GM13977 (cell line): ENCODE results near the gene CCM2L.

Experiments
- DNase-seq: peaks from one replicate; pipeline ENCODE4 v3.0.0; 2012; ENCODE audit warnings: low spot score
- CTCF ChIP-seq: IDR thresholded peaks from 2 replicates; pipeline ENCODE4 v1.5.1; 2012; ENCODE audit warnings: mild to moderate bottlenecking, control low read depth; ENCODE audit not compliant: insufficient read depth; ENCODE audit errors: extremely low read depth, missing control alignments
- in situ Hi-C: fragments of 300-500 bp; cut with MboI; formaldehyde crosslinking; loops from one replicate; pipeline ENCODE4 v1.12.0; 2022; ENCODE audit warnings: low sequenced_read_pairs, low pct_unique_long_range_greater_than_20kb, mixed read lengths, inconsistent platforms; ENCODE audit not compliant: unreplicated experiment

CCM2L gene

GRCh38 chr20:32063695-32064094 lies 53.5 kb downstream of the CCM2L start:
- no peak for DNase-seq
- TF ChIP-seq CTCF, result no peak
- in situ Hi-C loops, result no loop called here

GRCh38 chr20:32064667-32065066 lies 54.4 kb downstream of the CCM2L start:
- in situ Hi-C loops, result no loop called here

GRCh38 chr20:32067234-32067821 lies 57.1 kb downstream of the CCM2L start:
- TF ChIP-seq CTCF, result no peak
- no peak for DNase-seq
- in situ Hi-C loops, result no loop called here

More at GRCh38 chr20:32064667-32065066, 54.4 kb downstream of the CCM2L start:
- peak; percentile 34 for DNase-seq
- TF ChIP-seq CTCF, result no peak

- TF ChIP-seq CTCF, result no peak
- in situ Hi-C loops, result no loop called here
- no peak for DNase-seq
These were observed 57.9 kb downstream of the CCM2L start for GRCh38 chr20:32068174-32068573.

GRCh38 chr20:32069711-32070110 lies 59.5 kb downstream of the CCM2L start:
- DNase-seq, result no peak
- in situ Hi-C loops, result no loop called here
- no peak for TF ChIP-seq CTCF

GRCh38 chr20:32070282-32070681 lies 60.0 kb downstream of the CCM2L start:
- no peak for TF ChIP-seq CTCF
- in situ Hi-C loops, result no loop called here
- no peak for DNase-seq
